Fibroblast of pulmonary artery (primary cell): Measurements from ENCODE around the gene SHB.
"Not testable (repeated sequence)": the region's sequence is repeated elsewhere in the genome, so short reads cannot be mapped to it uniquely, and the experiment has no call there.

ENCODE experiments used
- DNase-seq: peaks from one replicate; pipeline ENCODE4 v3.0.0-alpha.2; 2010; ENCODE audit warnings: low read depth
- H3K4me3 ChIP-seq: replicated peaks from 2 replicates; pipeline ENCODE4 v1.5.1; 2011; ENCODE audit warnings: low read depth, mild to moderate bottlenecking, control low read depth, low read length, moderate library complexity
- CTCF ChIP-seq: IDR thresholded peaks from 2 replicates; pipeline ENCODE4 v1.5.1; 2011; ENCODE audit warnings: mild to moderate bottlenecking, control low read depth, low read length, inconsistent platforms; ENCODE audit errors: missing control alignments

Gene SHB

GRCh38 chr9:37969130-37969529 lies 99.9 kb downstream of the SHB start:
- peak; percentile 13 for TF ChIP-seq CTCF
- H3K4me3 ChIP-seq, result no peak overlapping the region
- DNase-seq, result peak; percentile 76

- TF ChIP-seq CTCF, result no peak
- H3K4me3 ChIP-seq, result no peak overlapping the region
- peak; percentile 69 for DNase-seq
Measured at GRCh38 chr9:37968228-37968701, 100.8 kb downstream of the SHB start.

GRCh38 chr9:37967761-37968080 lies 101.3 kb downstream of the SHB start:
- TF ChIP-seq CTCF, result no peak
- H3K4me3 ChIP-seq, result no peak overlapping the region
- no peak for DNase-seq

DNA sequence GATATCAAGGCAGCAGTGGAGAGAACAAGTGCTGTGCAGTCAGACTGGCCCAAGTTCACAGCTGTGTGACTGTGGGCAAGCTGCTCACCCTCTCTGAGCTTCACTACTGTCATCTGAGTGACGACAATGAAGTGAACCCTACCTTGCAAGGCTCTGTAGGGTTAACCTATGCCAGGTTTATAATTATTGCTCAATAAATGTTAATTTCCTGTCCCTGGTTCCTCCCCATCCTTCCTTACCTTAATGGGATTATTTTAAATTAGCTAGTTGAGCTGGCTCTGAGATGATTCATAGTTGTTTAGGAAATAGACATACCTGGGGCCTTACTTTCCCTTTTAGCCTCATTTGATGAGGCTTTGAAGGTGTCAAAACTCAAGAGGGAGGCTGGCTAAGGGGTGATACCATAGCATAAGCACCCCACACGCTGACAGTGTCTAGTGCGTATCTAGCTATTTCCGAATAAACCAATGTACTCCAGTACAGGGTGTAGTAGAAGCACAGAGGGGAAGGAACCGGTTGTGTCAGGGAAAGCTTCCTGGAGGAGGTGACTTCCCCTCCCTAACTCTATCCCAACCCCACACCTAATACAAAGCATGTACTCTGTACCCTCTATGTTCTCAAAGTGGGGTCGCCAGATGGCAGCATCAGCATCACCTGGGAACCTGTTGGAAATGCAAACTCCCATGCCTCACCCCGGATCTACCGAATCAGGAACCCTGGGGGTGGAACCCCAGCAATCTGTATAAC lies 101.8 kb downstream of the SHB start:
- no peak for TF ChIP-seq CTCF
- H3K4me3 ChIP-seq, result no peak overlapping the region
- DNase-seq, result no peak

DNA sequence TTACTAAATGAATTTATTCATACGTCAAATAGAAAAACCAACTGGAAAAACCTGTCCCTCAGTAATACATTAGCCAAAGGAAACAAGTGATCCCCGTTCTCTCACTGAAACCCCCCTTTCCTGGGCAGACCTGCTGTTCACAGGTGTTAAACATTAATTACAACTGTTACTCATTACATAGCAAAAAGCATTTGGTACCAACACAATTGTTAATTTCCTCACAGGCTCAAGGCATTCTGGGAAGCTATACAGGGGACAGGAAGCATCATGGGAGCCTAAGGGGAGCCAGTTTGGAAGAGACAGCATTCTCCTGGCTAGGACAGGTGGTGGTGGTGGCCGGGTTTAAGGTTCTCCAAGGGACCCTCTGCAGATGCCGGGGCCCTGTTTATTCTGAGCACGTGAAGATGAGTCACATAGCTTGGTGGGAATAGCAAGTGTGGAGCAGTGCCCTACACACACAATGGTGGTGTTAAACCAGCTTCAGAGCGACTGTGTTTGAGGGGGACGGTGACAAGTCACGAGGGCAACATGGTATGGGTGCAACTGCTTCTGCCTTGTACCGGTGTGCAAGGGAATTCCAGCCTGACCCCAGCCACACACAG lies 102.5 kb downstream of the SHB start:
- DNase-seq, result no peak

GRCh38 chr9:37965676-37966345 lies 103.2 kb downstream of the SHB start:
- peak; percentile 55 for DNase-seq
- not testable (repeated sequence) for H3K4me3 ChIP-seq

More for the DNA sequence above, 102.5 kb downstream of the SHB start:
- no peak for TF ChIP-seq CTCF
- no peak overlapping the region for H3K4me3 ChIP-seq

DNA sequence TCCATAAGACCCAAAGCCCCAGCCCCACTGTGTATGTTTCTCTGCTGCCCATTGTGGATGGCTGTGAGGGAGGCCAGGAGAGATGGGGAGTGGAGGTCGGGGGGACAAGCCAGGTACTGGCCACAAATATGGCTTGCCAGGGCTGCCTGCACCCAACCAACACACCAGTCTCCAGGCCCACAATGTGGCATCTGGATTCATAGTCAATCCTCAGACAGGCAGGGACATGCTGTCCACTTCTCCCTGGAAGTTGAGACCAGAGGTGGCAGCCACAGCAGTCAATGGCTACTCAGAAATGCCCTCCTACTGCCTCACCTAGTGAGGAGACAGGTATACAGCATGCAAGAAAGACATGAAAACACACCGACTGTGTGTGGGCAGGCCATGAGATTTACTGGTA lies 103.9 kb downstream of the SHB start:
- no peak for DNase-seq
- no peak overlapping the region for H3K4me3 ChIP-seq
- TF ChIP-seq CTCF, result no peak
